NCI-H2196 (cell line): Measurements from ENCODE around the gene POTEG.
"Not testable (repeated sequence)": the region's sequence is repeated elsewhere in the genome, so short reads cannot be mapped to it uniquely, and the experiment has no call there.

Experiments used
- DNase-seq: peaks from one replicate; lab custom pipeline; 2025; ENCODE audit not compliant: unreplicated experiment; lab: John Stamatoyannopoulos, UW

Gene POTEG

GRCh38 chr14:19374451-19374903, 59.7 kb downstream of the POTEG start:
- DNase-seq, result not testable (repeated sequence)

- not testable (repeated sequence) for DNase-seq
Measured at GRCh38 chr14:19372813-19373500, 61.2 kb downstream of the POTEG start.

- DNase-seq, result not testable (repeated sequence)
Measured at GRCh38 chr14:19371767-19372166, 62.4 kb downstream of the POTEG start.

GRCh38 chr14:19362803-19363202, 71.3 kb downstream of the POTEG start:
- not testable (repeated sequence) for DNase-seq

- not testable (repeated sequence) for DNase-seq
Measured at GRCh38 chr14:19362323-19362722, 71.8 kb downstream of the POTEG start.

- not testable (repeated sequence) for DNase-seq
Measured at GRCh38 chr14:19361636-19362253, 72.4 kb downstream of the POTEG start.

GRCh38 chr14:19360937-19361635, 73.1 kb downstream of the POTEG start:
- not testable (repeated sequence) for DNase-seq
